Measurements from ENCODE around the gene UTRN. TPM values are rescaled to one million over a fixed set of nuclear protein-coding genes. Genes with fewer than 3 reads are reported as not detected.

UTRN gene
- total RNA-seq, 1 donor from 2014 or later = 54.6 TPM

GRCh38 chr6:144286503-144287393 lies 1.6 kb downstream of the UTRN start:
- intact Hi-C loops (cut with micrococcal nuclease) = loop anchor here (2.0 to 10.0 kb wide), 3 partner anchors 24 to 278 kb away; no protein-coding TSS in a partner anchor
- peak overlapping the region; percentile 91 for H3K4me3 Mint-ChIP-seq (ENCODE audit: low read depth)
- DNase-seq (ENCODE audit: low spot score) = no peak
- peaks cover 4% of the 10 kb centered on the region for H3K36me3 Mint-ChIP-seq (ENCODE audit: low read depth)
- H3K27me3 Mint-ChIP-seq (ENCODE audit: low read depth) = peaks cover 25% of the 10 kb centered on the region
- H3K9me3 Mint-ChIP-seq = no peaks in the 10 kb centered on the region
- H3K4me1 Mint-ChIP-seq (ENCODE audit: low read depth) = peaks cover 14% of the 10 kb centered on the region
- no peak overlapping the region for H3K27ac Mint-ChIP-seq

- peaks cover 21% of the 10 kb centered on the region for H3K27me3 Mint-ChIP-seq (ENCODE audit: low read depth)
- intact Hi-C loops (cut with micrococcal nuclease) = loop anchor here (5.0 to 10.0 kb wide), 2 partner anchors 232 to 276 kb away; no protein-coding TSS in a partner anchor
- H3K27ac Mint-ChIP-seq = no peak overlapping the region
- H3K4me1 Mint-ChIP-seq (ENCODE audit: low read depth) = peaks cover 9% of the 10 kb centered on the region
- H3K36me3 Mint-ChIP-seq (ENCODE audit: low read depth) = peaks cover 10% of the 10 kb centered on the region
- H3K4me3 Mint-ChIP-seq (ENCODE audit: low read depth) = no peak overlapping the region
- no peaks in the 10 kb centered on the region for H3K9me3 Mint-ChIP-seq
- no peak for DNase-seq (ENCODE audit: low spot score)
Measured at GRCh38 chr6:144289006-144289405, 3.9 kb downstream of the UTRN start.

- peaks cover 5% of the 10 kb centered on the region for H3K4me1 Mint-ChIP-seq (ENCODE audit: low read depth)
- intact Hi-C loops (cut with micrococcal nuclease) = no loop called here
- H3K27ac Mint-ChIP-seq = no peak overlapping the region
- peaks cover 30% of the 10 kb centered on the region for H3K36me3 Mint-ChIP-seq (ENCODE audit: low read depth)
- H3K9me3 Mint-ChIP-seq = peaks cover 9% of the 10 kb centered on the region
- H3K27me3 Mint-ChIP-seq (ENCODE audit: low read depth) = peaks cover 17% of the 10 kb centered on the region
- no peak overlapping the region for H3K4me3 Mint-ChIP-seq (ENCODE audit: low read depth)
- DNase-seq (ENCODE audit: low spot score) = no peak
Measured at GRCh38 chr6:144292372-144292771, 7.2 kb downstream of the UTRN start.

GRCh38 chr6:144294016-144294415 lies 8.9 kb downstream of the UTRN start:
- peaks cover 9% of the 10 kb centered on the region for H3K27me3 Mint-ChIP-seq (ENCODE audit: low read depth)
- no peak overlapping the region for H3K4me3 Mint-ChIP-seq (ENCODE audit: low read depth)
- H3K27ac Mint-ChIP-seq = no peak overlapping the region
- intact Hi-C loops (cut with micrococcal nuclease) = no loop called here
- no peak for DNase-seq (ENCODE audit: low spot score)
- peaks cover 13% of the 10 kb centered on the region for H3K9me3 Mint-ChIP-seq
- H3K4me1 Mint-ChIP-seq (ENCODE audit: low read depth) = peaks cover 12% of the 10 kb centered on the region
- peaks cover 40% of the 10 kb centered on the region for H3K36me3 Mint-ChIP-seq (ENCODE audit: low read depth)

- Mint-ChIP-seq H3K36me3 (ENCODE audit: low read depth) (peaks cover 39% of the 10 kb centered on the region), H3K9me3 (peaks cover 13% of the 10 kb centered on the region), H3K4me1 (ENCODE audit: low read depth) (peaks cover 12% of the 10 kb centered on the region), H3K27ac (no peak overlapping the region), H3K27me3 (ENCODE audit: low read depth) (peaks cover 6% of the 10 kb centered on the region), H3K4me3 (ENCODE audit: low read depth) (no peak overlapping the region)
- intact Hi-C loops (cut with micrococcal nuclease) = no loop called here
- no peak for DNase-seq (ENCODE audit: low spot score)
Measured at GRCh38 chr6:144295211-144295610, 10.1 kb downstream of the UTRN start.

GRCh38 chr6:144295981-144296767 lies 11.0 kb downstream of the UTRN start:
- Mint-ChIP-seq H3K36me3 (ENCODE audit: low read depth) (peaks cover 36% of the 10 kb centered on the region), H3K27ac (no peak overlapping the region), H3K4me3 (ENCODE audit: low read depth) (no peak overlapping the region), H3K9me3 (peaks cover 13% of the 10 kb centered on the region), H3K27me3 (ENCODE audit: low read depth) (peaks cover 2% of the 10 kb centered on the region), H3K4me1 (ENCODE audit: low read depth) (peaks cover 9% of the 10 kb centered on the region)
- DNase-seq (ENCODE audit: low spot score) = no peak
- intact Hi-C loops (cut with micrococcal nuclease) = no loop called here

GRCh38 chr6:144296973-144297372 lies 11.8 kb downstream of the UTRN start:
- H3K27ac Mint-ChIP-seq = no peak overlapping the region
- H3K9me3 Mint-ChIP-seq = peaks cover 13% of the 10 kb centered on the region
- intact Hi-C loops (cut with micrococcal nuclease) = no loop called here
- no peak overlapping the region for H3K4me3 Mint-ChIP-seq (ENCODE audit: low read depth)
- no peak for DNase-seq (ENCODE audit: low spot score)
- H3K27me3 Mint-ChIP-seq (ENCODE audit: low read depth) = no peaks in the 10 kb centered on the region
- peaks cover 37% of the 10 kb centered on the region for H3K36me3 Mint-ChIP-seq (ENCODE audit: low read depth)
- peaks cover 9% of the 10 kb centered on the region for H3K4me1 Mint-ChIP-seq (ENCODE audit: low read depth)

- Mint-ChIP-seq H3K9me3 (peaks cover 13% of the 10 kb centered on the region), H3K4me3 (ENCODE audit: low read depth) (no peak overlapping the region), H3K27me3 (ENCODE audit: low read depth) (peaks cover 2% of the 10 kb centered on the region), H3K4me1 (ENCODE audit: low read depth) (peaks cover 11% of the 10 kb centered on the region), H3K27ac (no peak overlapping the region), H3K36me3 (ENCODE audit: low read depth) (peaks cover 33% of the 10 kb centered on the region)
- intact Hi-C loops (cut with micrococcal nuclease) = no loop called here
- no peak for DNase-seq (ENCODE audit: low spot score)
Measured at GRCh38 chr6:144297511-144298100, 12.5 kb downstream of the UTRN start.

- Mint-ChIP-seq H3K27me3 (ENCODE audit: low read depth) (peaks cover 6% of the 10 kb centered on the region), H3K27ac (no peak overlapping the region), H3K9me3 (peaks cover 13% of the 10 kb centered on the region), H3K4me1 (ENCODE audit: low read depth) (peaks cover 16% of the 10 kb centered on the region), H3K36me3 (ENCODE audit: low read depth) (peaks cover 33% of the 10 kb centered on the region), H3K4me3 (ENCODE audit: low read depth) (no peak overlapping the region)
- intact Hi-C loops (cut with micrococcal nuclease) = no loop called here
- no peak for DNase-seq (ENCODE audit: low spot score)
Measured at GRCh38 chr6:144298194-144298593, 13.1 kb downstream of the UTRN start.

GRCh38 chr6:144298916-144299315 lies 13.8 kb downstream of the UTRN start:
- peaks cover 6% of the 10 kb centered on the region for H3K27me3 Mint-ChIP-seq (ENCODE audit: low read depth)
- H3K9me3 Mint-ChIP-seq = peaks cover 13% of the 10 kb centered on the region
- intact Hi-C loops (cut with micrococcal nuclease) = no loop called here
- no peak overlapping the region for H3K4me3 Mint-ChIP-seq (ENCODE audit: low read depth)
- no peak overlapping the region for H3K27ac Mint-ChIP-seq
- peaks cover 16% of the 10 kb centered on the region for H3K4me1 Mint-ChIP-seq (ENCODE audit: low read depth)
- peaks cover 33% of the 10 kb centered on the region for H3K36me3 Mint-ChIP-seq (ENCODE audit: low read depth)
- DNase-seq (ENCODE audit: low spot score) = no peak

- H3K4me1 Mint-ChIP-seq (ENCODE audit: low read depth) = peaks cover 28% of the 10 kb centered on the region
- no peak overlapping the region for H3K4me3 Mint-ChIP-seq (ENCODE audit: low read depth)
- peaks cover 9% of the 10 kb centered on the region for H3K36me3 Mint-ChIP-seq (ENCODE audit: low read depth)
- no peak overlapping the region for H3K27ac Mint-ChIP-seq
- intact Hi-C loops (cut with micrococcal nuclease) = no loop called here
- H3K27me3 Mint-ChIP-seq (ENCODE audit: low read depth) = peaks cover 6% of the 10 kb centered on the region
- peaks cover under 1% of the 10 kb centered on the region for H3K9me3 Mint-ChIP-seq
- no peak for DNase-seq (ENCODE audit: low spot score)
Measured at GRCh38 chr6:144302701-144303372, 17.7 kb downstream of the UTRN start.

GRCh38 chr6:144304223-144304848 lies 19.2 kb downstream of the UTRN start:
- Mint-ChIP-seq H3K4me1 (ENCODE audit: low read depth) (peaks cover 36% of the 10 kb centered on the region), H3K4me3 (ENCODE audit: low read depth) (no peak overlapping the region)
- intact Hi-C loops (cut with micrococcal nuclease) = no loop called here

More at GRCh38 chr6:144304223-144304848, 19.2 kb downstream of the UTRN start:
- Mint-ChIP-seq H3K27ac (no peak overlapping the region), H3K36me3 (ENCODE audit: low read depth) (peaks cover 18% of the 10 kb centered on the region), H3K9me3 (no peaks in the 10 kb centered on the region), H3K27me3 (ENCODE audit: low read depth) (peaks cover 6% of the 10 kb centered on the region)
- DNase-seq (ENCODE audit: low spot score) = no peak

Data from activated T-helper 2 cell treated with anti-CD3 and anti-CD28 coated beads, Interferon-gamma antibody, Interleukin-2, Interleukin-4, amounts not matched to agents 10 μg/mL and 5 μg/mL and 100 μg/mL, durations not matched to agents 14 hours and 24 hours and 36 hours (primary cell).